ENCODE results near the gene SULF2.

DNA sequence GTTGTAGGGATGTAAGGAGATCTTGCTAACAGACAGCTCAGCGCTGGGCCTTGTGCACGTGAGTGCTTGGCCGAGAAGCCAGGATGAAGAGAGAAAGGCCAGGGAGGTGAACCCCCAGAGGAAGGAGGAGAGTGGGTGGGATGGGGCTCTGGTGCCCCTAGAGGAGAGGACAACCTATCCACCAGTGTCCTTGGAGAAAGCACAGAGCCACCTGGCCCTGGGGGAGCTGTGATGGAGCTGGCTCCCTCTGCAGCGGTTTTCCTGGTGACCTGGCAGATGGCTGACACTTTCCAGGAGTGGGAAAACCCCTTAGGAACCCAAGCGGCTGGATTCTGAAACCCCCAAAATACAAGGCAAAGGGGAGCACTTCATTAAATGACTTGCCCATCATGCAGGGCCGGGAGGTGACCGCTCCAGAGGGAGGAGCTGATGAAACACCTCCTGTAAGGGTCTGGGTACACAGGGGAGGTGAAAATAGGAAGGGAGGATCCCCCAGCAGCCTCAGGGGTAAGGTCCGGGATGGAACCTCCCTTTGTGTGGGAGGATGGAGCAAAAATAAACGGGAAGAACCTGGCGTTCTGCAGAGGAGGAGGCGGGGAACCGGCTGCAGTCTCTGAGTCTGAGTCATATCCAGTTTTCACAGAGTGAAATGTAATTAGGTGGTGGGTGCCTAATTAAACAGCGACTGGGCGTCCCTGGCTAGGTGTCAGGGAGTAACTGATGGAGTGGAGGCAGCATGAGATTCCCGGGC lies 80.4 kb downstream of the SULF2 start:
- TF ChIP-seq, protein P1, sequence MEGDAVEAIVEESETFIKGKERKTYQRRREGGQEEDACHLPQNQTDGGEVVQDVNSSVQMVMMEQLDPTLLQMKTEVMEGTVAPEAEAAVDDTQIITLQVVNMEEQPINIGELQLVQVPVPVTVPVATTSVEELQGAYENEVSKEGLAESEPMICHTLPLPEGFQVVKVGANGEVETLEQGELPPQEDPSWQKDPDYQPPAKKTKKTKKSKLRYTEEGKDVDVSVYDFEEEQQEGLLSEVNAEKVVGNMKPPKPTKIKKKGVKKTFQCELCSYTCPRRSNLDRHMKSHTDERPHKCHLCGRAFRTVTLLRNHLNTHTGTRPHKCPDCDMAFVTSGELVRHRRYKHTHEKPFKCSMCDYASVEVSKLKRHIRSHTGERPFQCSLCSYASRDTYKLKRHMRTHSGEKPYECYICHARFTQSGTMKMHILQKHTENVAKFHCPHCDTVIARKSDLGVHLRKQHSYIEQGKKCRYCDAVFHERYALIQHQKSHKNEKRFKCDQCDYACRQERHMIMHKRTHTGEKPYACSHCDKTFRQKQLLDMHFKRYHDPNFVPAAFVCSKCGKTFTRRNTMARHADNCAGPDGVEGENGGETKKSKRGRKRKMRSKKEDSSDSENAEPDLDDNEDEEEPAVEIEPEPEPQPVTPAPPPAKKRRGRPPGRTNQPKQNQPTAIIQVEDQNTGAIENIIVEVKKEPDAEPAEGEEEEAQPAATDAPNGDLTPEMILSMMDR (IDR thresholded peaks at IDR 0.05) = no peak
- no peak for TF ChIP-seq EP300 (IDR thresholded peaks at IDR 0.05)
